ENCODE data around the gene PARVG. TPM values are rescaled to one million over a fixed set of nuclear protein-coding genes. Genes with fewer than 3 reads are reported as not detected.

The PARVG gene
- total and polyA plus RNA-seq, 9 donors, result 2.9 to 14.1 (median 4.1) TPM

DNA sequence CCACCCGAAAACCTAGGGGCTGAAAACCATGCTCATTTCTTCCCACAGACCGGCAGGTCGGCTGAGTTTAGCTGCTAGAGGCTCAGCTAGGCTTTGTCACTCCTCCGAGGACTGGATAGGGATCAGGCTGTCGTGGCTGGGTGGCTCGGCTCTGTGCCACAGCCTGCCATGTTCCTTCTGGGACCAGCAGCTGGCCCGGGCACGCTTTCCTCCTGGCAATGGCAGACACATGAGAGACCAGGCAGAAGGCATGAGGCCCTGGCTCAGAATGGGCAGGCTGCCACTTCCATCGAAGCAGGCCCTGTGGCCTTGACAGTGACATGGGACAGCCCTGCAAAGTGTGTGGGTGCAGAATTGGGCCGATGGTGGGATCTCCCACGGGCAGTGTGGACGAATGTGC, 20.9 kb downstream of the PARVG start:
- H3K36me3 ChIP-seq, result no peaks in the 10 kb centered on the region
- H3K27me3 ChIP-seq, result no peaks in the 10 kb centered on the region
- H3K4me1 ChIP-seq (ENCODE audit: insufficient read depth), result no peaks in the 10 kb centered on the region
- no peak overlapping the region for H3K27ac ChIP-seq
- TF ChIP-seq POLR2A (IDR thresholded peaks at IDR 0.05) (no peak), EP300 (IDR thresholded peaks at IDR 0.05) (no peak)
- TF ChIP-seq, protein P1, sequence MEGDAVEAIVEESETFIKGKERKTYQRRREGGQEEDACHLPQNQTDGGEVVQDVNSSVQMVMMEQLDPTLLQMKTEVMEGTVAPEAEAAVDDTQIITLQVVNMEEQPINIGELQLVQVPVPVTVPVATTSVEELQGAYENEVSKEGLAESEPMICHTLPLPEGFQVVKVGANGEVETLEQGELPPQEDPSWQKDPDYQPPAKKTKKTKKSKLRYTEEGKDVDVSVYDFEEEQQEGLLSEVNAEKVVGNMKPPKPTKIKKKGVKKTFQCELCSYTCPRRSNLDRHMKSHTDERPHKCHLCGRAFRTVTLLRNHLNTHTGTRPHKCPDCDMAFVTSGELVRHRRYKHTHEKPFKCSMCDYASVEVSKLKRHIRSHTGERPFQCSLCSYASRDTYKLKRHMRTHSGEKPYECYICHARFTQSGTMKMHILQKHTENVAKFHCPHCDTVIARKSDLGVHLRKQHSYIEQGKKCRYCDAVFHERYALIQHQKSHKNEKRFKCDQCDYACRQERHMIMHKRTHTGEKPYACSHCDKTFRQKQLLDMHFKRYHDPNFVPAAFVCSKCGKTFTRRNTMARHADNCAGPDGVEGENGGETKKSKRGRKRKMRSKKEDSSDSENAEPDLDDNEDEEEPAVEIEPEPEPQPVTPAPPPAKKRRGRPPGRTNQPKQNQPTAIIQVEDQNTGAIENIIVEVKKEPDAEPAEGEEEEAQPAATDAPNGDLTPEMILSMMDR (IDR thresholded peaks at IDR 0.05), result no peak
- peak in 1 of 5 donors; percentile 25 for DNase-seq
- 57 to 72% (median 62%) methylated on average over 12 of the region's 12 CpGs for WGBS, 3 donors
- intact Hi-C loops (cut with DNase I), result no loop called here
- H3K9me3 ChIP-seq, result no peaks in the 10 kb centered on the region
- H3K4me3 ChIP-seq, result no peak overlapping the region

DNA sequence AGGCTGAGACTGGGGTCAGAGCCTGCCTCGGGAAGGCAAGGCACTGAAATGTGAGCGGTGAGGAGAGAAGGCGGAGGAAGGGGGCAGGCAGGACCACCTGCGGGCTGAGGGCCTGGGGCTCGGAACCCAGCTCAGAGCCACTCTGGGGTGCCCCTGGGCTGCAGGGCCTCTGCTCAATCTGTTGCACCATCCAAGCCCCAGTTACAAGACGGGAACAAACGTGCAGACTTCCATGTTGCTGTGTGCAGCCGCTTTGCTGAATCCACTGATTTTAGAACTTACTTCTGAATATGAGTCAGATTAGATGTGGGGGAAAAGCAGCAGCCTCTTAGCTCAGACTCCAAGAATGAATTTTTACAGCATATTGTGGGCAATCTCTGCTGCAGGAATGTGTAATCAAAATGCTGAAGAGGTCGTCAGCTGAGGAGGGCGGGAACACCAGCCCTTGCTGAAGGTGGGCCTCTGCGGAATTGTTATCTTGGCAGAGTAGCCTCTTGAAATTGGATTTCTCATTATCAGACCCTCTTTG, 21.6 kb downstream of the PARVG start:
- no peak overlapping the region for H3K27ac ChIP-seq

DNA sequence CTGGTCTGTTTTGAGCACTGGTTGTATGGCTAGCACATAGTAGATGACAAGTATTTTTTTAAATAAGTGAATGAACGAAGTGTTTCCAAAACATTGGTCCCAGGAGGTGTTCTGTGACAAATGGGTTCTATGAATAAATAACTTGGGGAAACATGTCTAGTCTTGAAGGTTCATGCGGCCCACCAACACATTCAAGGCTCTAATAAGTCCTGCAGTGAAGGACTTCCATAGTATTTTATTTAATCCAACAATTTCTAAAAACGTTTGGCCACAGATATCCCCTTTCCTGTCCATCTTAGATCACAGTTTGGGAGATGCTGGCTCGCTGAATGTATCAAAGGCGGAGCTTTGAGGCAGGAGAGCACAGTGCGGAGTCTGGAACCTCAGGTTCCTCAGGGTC, 22.5 kb downstream of the PARVG start:
- no peaks in the 10 kb centered on the region for H3K36me3 ChIP-seq
- 65 to 89% (median 68%) methylated on average over 6 of the region's 6 CpGs for WGBS, 3 donors
- no peak overlapping the region for H3K27ac ChIP-seq
- H3K9me3 ChIP-seq, result no peaks in the 10 kb centered on the region
- no peaks in the 10 kb centered on the region for H3K4me1 ChIP-seq (ENCODE audit: insufficient read depth)
- intact Hi-C loops (cut with DNase I), result no loop called here
- TF ChIP-seq EP300 (IDR thresholded peaks at IDR 0.05), result no peak
- TF ChIP-seq, protein P1 (IDR thresholded peaks at IDR 0.05), result no peak
- no peak for TF ChIP-seq POLR2A (IDR thresholded peaks at IDR 0.05)
- DNase-seq, result no peak
- H3K27me3 ChIP-seq, result no peaks in the 10 kb centered on the region
- H3K4me3 ChIP-seq, result no peak overlapping the region

More for the DNA sequence above, 21.6 kb downstream of the PARVG start:
- DNase-seq, result peak in 1 of 5 donors; percentile 12
- Histone ChIP-seq H3K27me3 (no peaks in the 10 kb centered on the region), H3K36me3 (no peaks in the 10 kb centered on the region), H3K4me3 (no peak overlapping the region), H3K9me3 (no peaks in the 10 kb centered on the region), H3K4me1 (ENCODE audit: insufficient read depth) (no peaks in the 10 kb centered on the region)
- TF ChIP-seq EP300 (IDR thresholded peaks at IDR 0.05), result no peak
- no peak for TF ChIP-seq POLR2A (IDR thresholded peaks at IDR 0.05)
- TF ChIP-seq, protein P1 (IDR thresholded peaks at IDR 0.05), result no peak
- intact Hi-C loops (cut with DNase I), result no loop called here
- 27 to 32% (median 28%) methylated on average over 11 of the region's 11 CpGs for WGBS, 3 donors

DNA sequence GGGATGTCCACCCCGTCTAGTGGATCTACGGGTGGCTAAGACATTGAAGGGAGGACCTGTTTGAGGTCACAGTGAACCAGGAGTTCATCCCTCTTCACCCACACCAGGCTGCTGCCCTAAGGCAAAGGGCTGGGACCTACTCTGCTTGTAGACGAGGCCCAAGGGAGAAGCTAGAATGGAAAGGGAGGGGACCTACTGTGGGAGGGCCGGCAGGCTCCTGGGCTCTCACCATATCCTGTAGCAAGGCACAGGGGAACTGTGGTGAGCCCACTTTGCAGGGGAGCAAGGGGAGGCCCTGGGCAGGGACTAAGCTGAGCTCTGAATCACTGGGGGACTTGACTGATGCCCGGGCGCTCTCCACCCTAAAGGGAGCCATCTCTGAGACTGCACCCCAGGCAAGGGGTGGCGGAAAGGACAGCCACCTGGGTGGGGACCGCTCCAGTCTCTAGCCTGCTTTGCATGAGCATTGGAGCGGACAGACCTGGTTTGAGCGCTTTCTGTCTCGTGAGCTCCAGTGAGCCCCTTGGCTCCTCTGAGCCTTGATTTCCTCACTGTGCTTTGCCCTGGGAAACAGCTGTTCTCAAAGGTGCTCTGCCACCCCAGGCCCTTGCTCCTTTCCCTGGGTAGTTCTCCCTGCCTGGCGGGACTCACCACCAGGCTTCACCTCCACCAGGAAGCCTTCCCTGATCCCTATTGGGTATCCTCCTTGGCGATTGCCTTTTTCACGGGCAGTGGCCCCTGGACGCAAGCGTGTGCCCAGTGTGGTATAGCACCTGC, 24.2 kb downstream of the PARVG start:
- Histone ChIP-seq H3K27me3 (no peaks in the 10 kb centered on the region), H3K4me3 (no peak overlapping the region), H3K9me3 (no peaks in the 10 kb centered on the region), H3K27ac (no peak overlapping the region), H3K4me1 (ENCODE audit: insufficient read depth) (no peaks in the 10 kb centered on the region), H3K36me3 (no peaks in the 10 kb centered on the region)
- DNase-seq, result peak in 1 of 5 donors; percentile 8
- intact Hi-C loops (cut with DNase I), result no loop called here
- TF ChIP-seq EP300 (IDR thresholded peaks at IDR 0.05), result no peak
- TF ChIP-seq POLR2A (IDR thresholded peaks at IDR 0.05), result no peak
- TF ChIP-seq, protein P1 (IDR thresholded peaks at IDR 0.05), result no peak
- 88 to 92% (median 91%) methylated on average over 15 to 16 of the region's 16 CpGs for WGBS, 3 donors
